BLaER1 (cell line): ENCODE measurements around the gene TMEM128.
"Not testable (repeated sequence)": the region's sequence is repeated elsewhere in the genome, so short reads cannot be mapped to it uniquely, and the experiment has no call there.

ENCODE experiments used
- H3K27ac ChIP-seq: shearing (Covaris generic); formaldehyde crosslinking; 2 replicates; pipeline ENCODE4 v1.8.1; 2022
- H3K27me3 ChIP-seq: shearing (Covaris generic); formaldehyde crosslinking; 2 replicates; pipeline ENCODE4 v1.8.1; 2022
- H3K36me3 ChIP-seq: shearing (Covaris generic); formaldehyde crosslinking; 2 replicates; pipeline ENCODE4 v1.8.1; 2022
- H3K4me1 ChIP-seq: shearing (Covaris generic); formaldehyde crosslinking; 2 replicates; pipeline ENCODE4 v1.8.1; 2022
- H3K4me2 ChIP-seq: shearing (Covaris generic); formaldehyde crosslinking; 2 replicates; pipeline ENCODE4 v1.8.1; 2022
- H3K4me3 ChIP-seq: shearing (Covaris generic); formaldehyde crosslinking; 2 replicates; pipeline ENCODE4 v1.8.1; 2022
- H3K9ac ChIP-seq: shearing (Covaris generic); formaldehyde crosslinking; 2 replicates; pipeline ENCODE4 v1.8.1; 2022
- H3K9me3 ChIP-seq: shearing (Covaris generic); formaldehyde crosslinking; 2 replicates; pipeline ENCODE4 v1.8.1; 2022
- H4K20me1 ChIP-seq: shearing (Covaris generic); formaldehyde crosslinking; 2 replicates; pipeline ENCODE4 v1.8.1; 2022
- Cebpa-rat ChIP-seq: shearing (Covaris generic); IDR thresholded peaks from 2 replicates; pipeline ENCODE4 v1.8.1; 2022

TMEM128 gene

DNA sequence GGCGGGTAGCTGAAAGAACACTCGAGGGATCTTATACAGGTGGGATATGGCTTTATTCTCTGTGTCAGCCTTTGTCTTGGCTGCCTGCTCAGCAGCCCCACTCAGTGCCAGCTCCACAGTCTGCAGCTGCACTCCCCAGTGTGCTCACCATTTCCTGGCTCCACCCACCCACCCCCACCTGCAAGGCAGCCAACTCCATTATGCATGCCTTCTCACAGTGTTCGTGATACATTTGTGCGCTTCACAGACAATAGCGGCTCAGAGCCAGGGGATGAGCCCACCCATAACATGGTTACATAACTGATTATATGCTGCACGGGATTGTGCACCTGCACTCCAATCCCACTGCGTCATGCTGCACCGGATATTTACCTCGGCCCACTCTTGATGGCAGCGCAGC is 8.8 kb upstream of the TMEM128 start:
- Histone ChIP-seq H3K9me3 (no peaks in the 10 kb centered on the region), H3K9ac (no peak overlapping the region), H3K4me3 (no peak overlapping the region), H3K4me2 (no peak overlapping the region), H3K36me3 (no peaks in the 10 kb centered on the region), H3K27ac (no peak overlapping the region), H3K4me1 (no peaks in the 10 kb centered on the region), H4K20me1 (no peaks in the 10 kb centered on the region), H3K27me3 (no peaks in the 10 kb centered on the region)
- TF ChIP-seq Cebpa-rat: no peak

DNA sequence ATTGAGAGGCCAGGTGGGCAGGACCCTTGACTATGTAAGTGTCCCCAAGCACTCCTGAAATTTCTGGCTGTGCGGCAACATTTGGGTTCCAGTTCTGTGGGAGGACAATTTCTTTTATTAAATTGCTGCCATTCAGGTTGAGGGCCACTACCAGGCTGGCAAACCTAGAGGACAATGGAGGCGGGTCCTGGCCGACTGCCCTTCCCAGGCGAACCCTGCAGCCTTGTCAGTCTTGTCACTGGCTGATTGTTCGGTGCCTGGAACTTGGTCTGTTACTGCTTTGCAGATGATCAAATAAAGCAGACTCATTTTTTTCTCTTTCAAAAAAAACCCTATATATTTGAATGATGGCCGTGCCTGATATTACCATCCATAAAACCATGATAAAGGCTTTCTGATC is 6.6 kb upstream of the TMEM128 start:
- no peak overlapping the region for H3K9ac ChIP-seq
- no peak overlapping the region for H3K4me3 ChIP-seq
- no peaks in the 10 kb centered on the region for H3K27me3 ChIP-seq
- H3K9me3 ChIP-seq: no peaks in the 10 kb centered on the region
- no peaks in the 10 kb centered on the region for H3K4me1 ChIP-seq
- H3K27ac ChIP-seq: no peak overlapping the region
- H3K36me3 ChIP-seq: no peaks in the 10 kb centered on the region
- no peaks in the 10 kb centered on the region for H4K20me1 ChIP-seq
- no peak overlapping the region for H3K4me2 ChIP-seq
- no peak for TF ChIP-seq Cebpa-rat

DNA sequence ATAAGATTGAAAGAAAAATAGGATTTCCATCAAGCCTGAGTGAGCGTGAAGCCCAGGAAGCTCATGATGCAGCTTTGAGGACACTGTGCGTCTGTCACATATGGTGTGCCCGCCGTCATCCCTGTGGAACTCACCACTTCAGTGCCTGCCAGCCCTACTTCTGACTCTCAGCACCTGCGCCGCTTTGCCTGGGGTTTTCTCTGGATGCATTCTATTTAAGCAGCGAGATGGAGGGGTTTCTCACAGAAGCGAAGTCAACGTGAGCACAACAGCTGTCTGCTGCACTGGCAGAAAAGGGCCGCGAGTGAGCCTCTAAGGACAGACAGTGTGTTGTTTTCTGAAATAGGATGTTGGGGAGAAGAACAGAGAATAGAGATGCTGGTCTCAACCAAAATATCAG is 6.2 kb upstream of the TMEM128 start:
- Histone ChIP-seq H3K27me3 (peaks cover 2% of the 10 kb centered on the region; the same call in 1 of the 2 replicates), H3K27ac (no peak overlapping the region), H3K4me1 (no peaks in the 10 kb centered on the region), H3K9ac (no peak overlapping the region; the same call in 1 of the 2 replicates), H3K36me3 (no peaks in the 10 kb centered on the region), H3K4me3 (no peak overlapping the region), H3K9me3 (no peaks in the 10 kb centered on the region), H4K20me1 (no peaks in the 10 kb centered on the region), H3K4me2 (no peak overlapping the region)
- TF ChIP-seq Cebpa-rat: no peak

- Histone ChIP-seq H3K27ac (no peak overlapping the region), H4K20me1 (no peaks in the 10 kb centered on the region), H3K4me2 (no peak overlapping the region), H3K9me3 (peaks cover 7% of the 10 kb centered on the region; the same call in 1 of the 2 replicates), H3K27me3 (peaks cover 29% of the 10 kb centered on the region), H3K9ac (no peak overlapping the region), H3K36me3 (peaks cover 5% of the 10 kb centered on the region; the same call in 1 of the 2 replicates), H3K4me1 (peaks cover 18% of the 10 kb centered on the region), H3K4me3 (no peak overlapping the region)
- no peak for TF ChIP-seq Cebpa-rat
These were observed 1.8 kb upstream of the TMEM128 start for GRCh38 chr4:4249866-4250265.

DNA sequence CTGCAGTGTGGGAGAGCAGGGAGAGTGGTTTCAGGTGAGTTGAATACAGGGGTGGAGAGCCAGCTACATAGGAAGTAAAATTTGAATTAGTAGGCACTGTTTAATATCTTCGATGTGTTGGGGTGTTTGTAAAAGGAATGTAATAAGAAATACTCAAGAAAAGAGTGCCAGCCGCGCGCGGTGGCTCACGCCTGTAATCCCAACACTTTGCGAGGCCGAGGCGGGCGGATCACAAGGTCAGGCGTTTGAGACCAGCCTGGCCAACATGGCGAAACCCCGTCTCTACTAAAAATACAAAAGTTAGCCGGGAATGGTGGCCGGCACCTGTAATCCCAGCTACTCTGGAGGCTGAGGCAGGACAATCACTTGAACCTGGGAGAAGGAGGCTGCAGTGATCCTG is 1.3 kb upstream of the TMEM128 start:
- H3K9me3 ChIP-seq, H3K9ac ChIP-seq, H3K27ac ChIP-seq, H3K4me3 ChIP-seq, H3K4me2 ChIP-seq, H4K20me1 ChIP-seq: not testable (repeated sequence)
- Histone ChIP-seq H3K36me3 (peaks cover 10% of the 10 kb centered on the region; the same call in 1 of the 2 replicates), H3K4me1 (peaks cover 18% of the 10 kb centered on the region), H3K27me3 (peaks cover 29% of the 10 kb centered on the region)

DNA sequence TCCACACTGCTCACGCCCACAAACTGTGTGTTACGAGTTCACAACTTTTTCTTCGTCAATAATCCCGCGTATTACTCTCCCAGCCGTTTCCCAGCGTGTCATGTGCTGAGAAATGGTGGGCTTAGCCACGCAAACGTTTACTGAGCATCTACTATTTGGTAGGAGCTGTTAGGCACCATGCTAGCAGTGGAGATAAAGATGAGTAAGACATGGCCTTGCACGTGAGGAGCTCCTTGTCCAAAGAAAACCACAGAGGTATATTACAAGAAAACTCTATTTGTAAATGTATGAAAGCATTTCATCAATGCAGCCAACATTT is 821 bp upstream of the TMEM128 start:
- Histone ChIP-seq H3K27me3 (peaks cover 29% of the 10 kb centered on the region), H3K4me1 (peaks cover 18% of the 10 kb centered on the region), H3K4me2 (peak overlapping the region; percentile 78), H3K9me3 (peaks cover 7% of the 10 kb centered on the region; the same call in 1 of the 2 replicates), H3K36me3 (peaks cover 15% of the 10 kb centered on the region; the same call in 1 of the 2 replicates), H3K27ac (no peak overlapping the region), H3K9ac (peak overlapping the region; percentile 85), H3K4me3 (peak overlapping the region; percentile 79), H4K20me1 (no peaks in the 10 kb centered on the region)
- TF ChIP-seq Cebpa-rat: no peak

GRCh38 chr4:4247696-4248028 is 361 bp downstream of the TMEM128 start:
- Histone ChIP-seq H3K27ac (peak overlapping the region; percentile 85), H3K9ac (peak overlapping the region; percentile 85), H3K4me1 (peaks cover 18% of the 10 kb centered on the region), H3K27me3 (peaks cover 29% of the 10 kb centered on the region), H3K4me3 (peak overlapping the region; percentile 79), H3K36me3 (peaks cover 19% of the 10 kb centered on the region; the same call in 1 of the 2 replicates), H3K9me3 (peaks cover 7% of the 10 kb centered on the region; the same call in 1 of the 2 replicates), H4K20me1 (no peaks in the 10 kb centered on the region), H3K4me2 (peak overlapping the region; percentile 78)
- TF ChIP-seq Cebpa-rat: no peak

DNA sequence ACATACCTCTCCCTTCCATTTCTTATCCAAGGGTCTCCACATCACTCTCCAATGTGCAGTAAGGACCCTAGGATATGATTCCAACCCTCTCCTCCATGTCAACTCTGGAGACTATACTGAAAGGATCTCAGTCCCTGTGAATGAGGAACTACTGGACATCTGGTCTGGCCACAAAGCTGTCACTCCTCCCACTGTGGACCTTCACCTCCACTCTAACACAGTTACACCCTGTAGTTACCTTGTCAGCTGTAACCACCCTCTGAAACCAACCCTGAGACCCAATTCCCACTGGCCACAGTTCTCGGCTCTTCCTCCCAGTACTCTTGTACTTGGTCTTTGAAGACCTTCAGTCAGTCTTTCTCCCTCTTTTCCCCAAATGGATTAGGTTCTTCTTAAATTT is 2.9 kb downstream of the TMEM128 start:
- no peak for TF ChIP-seq Cebpa-rat
- peaks cover 35% of the 10 kb centered on the region; the same call in 1 of the 2 replicates for H3K36me3 ChIP-seq
- no peak overlapping the region for H3K4me3 ChIP-seq
- no peaks in the 10 kb centered on the region for H4K20me1 ChIP-seq
- H3K4me2 ChIP-seq: no peak overlapping the region
- H3K9ac ChIP-seq: no peak overlapping the region
- no peak overlapping the region for H3K27ac ChIP-seq
- peaks cover 7% of the 10 kb centered on the region; the same call in 1 of the 2 replicates for H3K9me3 ChIP-seq
- peaks cover 29% of the 10 kb centered on the region for H3K27me3 ChIP-seq
- H3K4me1 ChIP-seq: peaks cover 18% of the 10 kb centered on the region

DNA sequence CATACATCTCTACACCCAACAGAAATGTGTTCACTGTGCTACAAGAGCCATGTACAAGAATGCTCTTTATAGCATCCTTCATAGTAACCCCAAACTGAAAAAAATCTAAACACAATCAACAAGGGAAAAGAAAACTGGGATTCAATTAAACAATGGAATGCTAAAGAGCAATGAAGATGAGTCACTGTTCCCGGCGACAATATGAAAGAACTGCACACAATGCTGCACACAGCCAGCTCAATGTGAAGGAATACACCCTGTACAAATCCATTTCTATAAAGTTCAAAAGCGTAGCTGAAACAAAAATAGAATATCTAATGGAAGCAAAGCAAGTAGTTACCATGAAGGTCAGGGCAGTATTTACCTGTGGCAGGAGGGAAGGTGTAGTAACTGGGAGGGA is 8.5 kb downstream of the TMEM128 start:
- H3K4me2 ChIP-seq, H3K9me3 ChIP-seq, H4K20me1 ChIP-seq, H3K4me3 ChIP-seq, H3K9ac ChIP-seq, H3K27ac ChIP-seq, H3K27me3 ChIP-seq, H3K4me1 ChIP-seq: not testable (repeated sequence)
- peaks cover 32% of the 10 kb centered on the region; the same call in 1 of the 2 replicates for H3K36me3 ChIP-seq

GRCh38 chr4:4233610-4234009 is 14.4 kb downstream of the TMEM128 start:
- H3K9me3 ChIP-seq: peaks cover 14% of the 10 kb centered on the region
- H3K27me3 ChIP-seq: no peaks in the 10 kb centered on the region
- no peaks in the 10 kb centered on the region for H3K4me1 ChIP-seq
- H3K4me2 ChIP-seq: no peak overlapping the region
- TF ChIP-seq Cebpa-rat: no peak
- H3K9ac ChIP-seq: no peak overlapping the region
- no peak overlapping the region for H3K4me3 ChIP-seq
- no peak overlapping the region for H3K27ac ChIP-seq
- 0 out of 2 replicates have a peak, but pooled peaks cover 3% of the 10 kb centered on the region for H3K36me3 ChIP-seq
- H4K20me1 ChIP-seq: no peaks in the 10 kb centered on the region

GRCh38 chr4:4228356-4228668 is 19.7 kb downstream of the TMEM128 start:
- TF ChIP-seq Cebpa-rat: no peak
- no peak overlapping the region for H3K9ac ChIP-seq
- no peak overlapping the region for H3K4me2 ChIP-seq
- no peaks in the 10 kb centered on the region for H3K4me1 ChIP-seq
- no peak overlapping the region for H3K4me3 ChIP-seq
- no peaks in the 10 kb centered on the region for H3K36me3 ChIP-seq
- H3K27me3 ChIP-seq: no peaks in the 10 kb centered on the region
- no peak overlapping the region for H3K27ac ChIP-seq
- no peaks in the 10 kb centered on the region for H4K20me1 ChIP-seq
- peaks cover 22% of the 10 kb centered on the region for H3K9me3 ChIP-seq
